ENCODE data around the gene BLOC1S6.

The BLOC1S6 gene

GRCh38 chr15:45587095-45587862 lies at the start of gene BLOC1S6:
BLOC1S6 (plus strand) TSS chr15:45587379; CDS start chr15:45587444, 65 bp downstream.
- peak; percentile 80 to 81 for DNase-seq

- no peak for DNase-seq
Measured at GRCh38 chr15:45539680-45540079, 47.5 kb upstream of the BLOC1S6 start.

GRCh38 chr15:45540531-45540930 lies 46.6 kb upstream of the BLOC1S6 start:
- no peak for DNase-seq

- no peak for DNase-seq
Measured at GRCh38 chr15:45543051-45543450, 44.1 kb upstream of the BLOC1S6 start.

GRCh38 chr15:45544266-45545023 lies 42.7 kb upstream of the BLOC1S6 start:
- DNase-seq, result no peak

GRCh38 chr15:45546789-45547188 lies 40.4 kb upstream of the BLOC1S6 start:
- DNase-seq, result no peak

- DNase-seq, result no peak
Measured at GRCh38 chr15:45548753-45549520, 38.2 kb upstream of the BLOC1S6 start.

GRCh38 chr15:45549541-45550220 lies 37.5 kb upstream of the BLOC1S6 start:
- DNase-seq, result no peak

- no peak for DNase-seq
Measured at GRCh38 chr15:45550436-45550835, 36.7 kb upstream of the BLOC1S6 start.

- DNase-seq, result no peak
Measured at GRCh38 chr15:45551676-45552075, 35.5 kb upstream of the BLOC1S6 start.

- DNase-seq, result no peak
Measured at GRCh38 chr15:45555934-45556608, 31.1 kb upstream of the BLOC1S6 start.

GRCh38 chr15:45572617-45573016 lies 14.6 kb upstream of the BLOC1S6 start:
- no peak for DNase-seq

- no peak for DNase-seq
Measured at GRCh38 chr15:45573961-45574629, 13.1 kb upstream of the BLOC1S6 start.

GRCh38 chr15:45581919-45582318 lies 5.3 kb upstream of the BLOC1S6 start:
- no peak for DNase-seq

GRCh38 chr15:45583731-45584639 lies 3.2 kb upstream of the BLOC1S6 start:
- no peak for DNase-seq

- DNase-seq, result no peak
Measured at GRCh38 chr15:45585069-45585791, 1.9 kb upstream of the BLOC1S6 start.

GRCh38 chr15:45586125-45586524 lies 1.1 kb upstream of the BLOC1S6 start:
- DNase-seq, result no peak

- DNase-seq, result no peak
Measured at GRCh38 chr15:45586601-45587094, 531 bp upstream of the BLOC1S6 start.

GRCh38 chr15:45587863-45588170 lies 638 bp downstream of the BLOC1S6 start:
- no peak for DNase-seq
